UCSD-AML1 (cell line): ENCODE data around the gene DIP2A.
"Not testable (repeated sequence)": the region's sequence is repeated elsewhere in the genome, so short reads cannot be mapped to it uniquely, and the experiment has no call there.

Experiments
- DNase-seq: peaks from one replicate; lab custom pipeline; 2025; ENCODE audit not compliant: unreplicated experiment; lab: John Stamatoyannopoulos, UW

The DIP2A gene

GRCh38 chr21:46553993-46554392 lies 95.3 kb downstream of the DIP2A start:
- DNase-seq, result no peak

DNA sequence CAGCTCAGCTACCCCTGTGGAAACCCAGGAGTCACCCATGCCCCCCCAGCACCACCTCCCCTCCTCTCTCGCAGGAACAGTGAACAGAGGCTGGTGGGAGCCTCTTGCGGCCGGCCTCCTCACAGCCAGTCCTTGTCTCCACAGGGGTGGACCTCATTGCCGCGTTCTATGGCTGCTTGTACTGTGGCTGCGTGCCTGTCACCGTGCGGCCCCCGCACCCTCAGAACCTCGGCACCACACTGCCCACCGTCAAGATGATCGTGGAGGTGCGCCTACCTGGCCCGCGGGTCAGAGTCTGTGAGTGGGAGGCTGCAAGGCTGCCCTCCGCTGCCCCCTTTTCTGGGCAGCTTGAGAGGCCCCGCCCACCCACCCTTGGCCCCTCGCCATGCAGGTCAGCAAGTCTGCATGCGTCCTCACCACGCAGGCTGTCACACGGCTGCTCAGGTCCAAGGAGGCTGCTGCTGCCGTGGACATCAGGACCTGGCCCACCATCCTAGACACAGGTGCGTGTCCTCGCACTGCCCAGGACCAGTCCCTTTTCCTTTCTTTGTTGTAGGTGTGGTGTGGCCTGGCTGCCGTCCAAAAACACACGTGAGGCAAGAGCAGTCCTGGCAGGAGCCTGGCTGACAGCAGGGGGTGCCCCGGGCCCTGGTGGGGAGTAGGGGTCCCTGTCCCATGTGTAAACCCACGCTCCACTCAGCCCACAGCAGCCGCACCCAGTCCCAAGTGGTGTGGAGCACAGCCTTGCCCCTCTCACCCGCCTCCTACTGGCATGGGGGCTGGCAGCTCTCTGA lies 95.9 kb downstream of the DIP2A start:
- DNase-seq, result no peak

DNA sequence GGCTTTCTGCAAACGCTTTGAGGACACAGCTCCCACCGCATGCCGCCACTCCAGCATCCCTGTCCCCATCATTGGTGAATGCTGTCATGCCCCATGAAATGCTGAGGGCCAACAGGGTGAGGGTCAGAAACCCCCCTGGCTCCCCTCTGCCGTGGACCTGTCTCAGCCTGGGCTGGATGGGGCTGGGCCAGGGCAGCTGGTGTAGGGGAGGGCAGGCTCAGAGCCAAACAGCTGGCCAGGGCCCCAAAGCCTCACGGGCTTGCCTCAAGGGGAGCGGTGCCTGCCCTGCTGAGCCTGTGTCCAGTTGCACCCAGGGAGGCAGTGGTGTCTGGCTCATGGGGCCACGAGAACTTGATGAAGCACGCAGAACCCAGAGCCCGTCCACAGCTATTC lies 96.5 kb downstream of the DIP2A start:
- DNase-seq, result no peak

DNA sequence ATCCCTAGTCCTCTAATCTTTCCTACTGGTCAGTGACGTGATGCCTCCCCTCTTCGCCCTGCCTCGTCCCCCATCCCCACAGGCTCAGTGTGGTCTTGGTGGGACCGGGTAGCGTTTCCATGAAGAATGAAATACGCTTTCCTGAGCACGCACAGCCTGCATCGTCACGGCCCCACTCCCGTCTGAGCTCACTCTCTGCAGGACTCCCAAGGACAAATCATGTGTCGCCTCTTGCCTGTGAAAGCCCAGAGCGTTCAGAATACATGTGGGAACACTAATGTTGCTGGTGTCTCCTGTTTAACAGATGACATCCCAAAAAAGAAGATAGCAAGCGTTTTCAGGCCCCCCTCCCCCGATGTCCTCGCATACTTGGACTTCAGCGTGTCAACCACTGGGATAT lies 97.0 kb downstream of the DIP2A start:
- no peak for DNase-seq

DNA sequence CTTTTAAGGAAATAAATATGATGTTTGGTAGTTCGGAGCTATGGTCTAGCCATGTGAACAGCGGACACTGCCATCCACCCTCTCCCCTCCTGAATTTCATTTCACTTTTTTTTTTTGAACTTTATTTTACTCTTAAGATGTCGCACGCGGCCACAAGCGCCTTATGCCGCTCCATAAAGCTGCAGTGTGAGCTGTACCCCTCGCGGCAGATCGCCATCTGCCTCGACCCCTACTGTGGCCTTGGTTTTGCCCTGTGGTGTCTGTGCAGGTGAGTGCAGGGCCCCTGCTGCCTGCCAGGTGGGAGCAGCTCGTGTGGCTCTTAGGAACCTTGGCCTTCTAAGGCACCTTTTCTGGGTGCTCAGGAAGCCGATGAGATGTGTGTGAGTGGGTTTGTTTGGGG lies 98.1 kb downstream of the DIP2A start:
- DNase-seq, result no peak

- no peak for DNase-seq
Observed at GRCh38 chr21:46557469-46557868, 98.8 kb downstream of the DIP2A start.

GRCh38 chr21:46557919-46558392 lies 99.3 kb downstream of the DIP2A start:
- DNase-seq, result no peak

DNA sequence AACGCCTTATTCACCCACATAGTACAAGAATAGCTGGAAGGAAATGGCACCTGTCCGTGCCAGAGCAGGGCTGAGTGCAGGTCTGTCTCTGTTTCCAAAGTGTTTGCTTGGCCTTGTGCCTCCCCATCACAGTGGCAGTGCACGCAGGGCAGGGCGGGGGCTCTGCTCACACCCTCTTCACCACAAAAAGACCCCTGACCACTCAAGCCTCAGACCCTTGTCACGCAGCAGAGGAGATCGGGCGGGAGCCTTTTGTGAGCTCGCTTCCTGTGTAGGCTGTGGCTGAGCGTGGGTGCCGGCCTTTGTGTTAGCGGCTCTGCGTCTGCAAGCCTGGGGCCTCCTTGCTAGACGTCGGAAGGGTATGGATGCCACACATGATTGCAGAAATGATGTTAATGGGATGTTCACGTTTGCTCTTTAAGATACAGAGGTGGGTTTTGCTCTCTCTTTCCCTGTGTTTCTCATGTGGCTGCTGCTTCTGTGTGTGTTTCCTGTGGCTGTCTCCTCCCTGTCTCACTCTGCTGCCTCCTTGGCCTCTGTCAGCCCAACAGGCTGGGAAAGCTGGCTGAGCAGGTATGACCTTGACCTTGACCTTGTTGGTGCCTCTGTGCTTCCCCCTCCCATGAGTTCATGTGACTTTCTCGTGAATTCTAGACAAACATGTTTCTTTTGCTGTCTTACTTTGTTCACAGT lies 100.7 kb downstream of the DIP2A start:
- no peak for DNase-seq

DNA sequence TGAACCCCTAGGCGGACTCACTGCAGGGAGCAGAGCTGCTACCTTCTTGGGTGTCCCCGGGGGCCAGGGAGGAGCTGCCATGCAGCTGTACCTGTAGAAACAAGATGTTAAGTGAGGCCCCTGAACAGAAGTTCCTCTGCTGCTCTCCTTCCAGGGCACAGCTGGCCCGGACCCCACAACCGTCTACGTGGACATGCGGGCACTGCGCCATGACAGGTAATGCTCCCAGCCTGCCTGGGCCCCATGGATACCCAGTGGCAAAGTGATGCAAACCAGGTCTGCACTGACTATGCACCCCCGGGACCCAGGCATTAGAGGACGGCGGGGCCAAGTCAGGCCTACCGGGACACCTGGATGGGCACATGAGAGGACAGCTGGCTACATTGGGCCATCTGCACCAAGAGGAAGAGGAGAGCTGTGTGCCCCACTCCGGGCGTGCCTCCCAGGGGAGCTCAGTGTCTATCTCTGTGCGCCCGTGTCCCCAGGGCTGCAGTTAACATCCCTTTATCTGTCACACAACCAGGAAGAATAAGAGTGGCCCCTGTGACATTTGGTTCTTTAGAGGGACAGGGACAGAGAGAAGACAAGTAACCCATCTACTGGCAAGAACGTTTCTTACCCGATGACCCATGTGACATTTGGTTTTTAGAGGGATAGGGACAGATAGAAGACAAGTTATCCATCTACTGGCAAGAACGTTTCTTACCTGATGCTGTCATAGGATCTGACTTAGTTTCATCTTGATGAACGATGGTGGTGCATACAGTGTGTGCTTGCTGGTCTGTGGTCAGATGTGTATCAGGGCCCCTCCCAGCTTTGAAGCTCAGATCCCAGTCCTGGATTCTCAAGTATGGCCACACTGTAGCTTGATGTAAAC lies 102.1 kb downstream of the DIP2A start:
- DNase-seq, result no peak

DNA sequence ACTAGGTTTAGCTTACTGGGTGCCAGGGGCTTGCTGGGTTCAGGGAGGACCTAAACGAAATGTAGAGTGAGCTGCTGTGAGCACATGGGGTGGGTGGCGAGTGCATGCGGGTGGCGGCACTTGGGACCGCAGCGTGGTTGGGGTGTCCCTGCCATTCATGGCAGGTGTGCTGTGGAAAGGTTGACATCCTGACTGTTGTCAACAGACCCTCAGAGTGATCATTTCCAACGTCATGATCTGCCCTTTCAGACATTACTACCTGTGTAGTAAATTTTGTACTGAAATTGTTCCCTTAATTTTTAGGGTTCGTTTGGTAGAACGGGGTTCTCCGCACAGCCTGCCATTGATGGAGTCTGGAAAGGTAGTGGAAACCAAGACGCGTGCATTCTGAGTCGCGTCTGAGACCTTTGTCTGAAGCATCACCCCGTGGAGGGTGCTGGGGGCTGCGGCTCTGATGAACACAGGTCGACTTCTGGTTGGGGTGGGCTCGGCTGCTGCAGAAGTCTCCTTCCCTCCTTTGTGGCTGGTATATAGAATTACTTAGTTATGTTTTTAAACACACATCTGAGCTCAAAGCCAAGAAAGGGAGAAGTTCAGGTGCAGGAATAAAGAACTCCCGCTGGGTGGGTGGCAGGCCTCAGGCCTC lies 102.9 kb downstream of the DIP2A start:
- no peak for DNase-seq

GRCh38 chr21:46562472-46562871 lies 103.8 kb downstream of the DIP2A start:
- no peak for DNase-seq

DNA sequence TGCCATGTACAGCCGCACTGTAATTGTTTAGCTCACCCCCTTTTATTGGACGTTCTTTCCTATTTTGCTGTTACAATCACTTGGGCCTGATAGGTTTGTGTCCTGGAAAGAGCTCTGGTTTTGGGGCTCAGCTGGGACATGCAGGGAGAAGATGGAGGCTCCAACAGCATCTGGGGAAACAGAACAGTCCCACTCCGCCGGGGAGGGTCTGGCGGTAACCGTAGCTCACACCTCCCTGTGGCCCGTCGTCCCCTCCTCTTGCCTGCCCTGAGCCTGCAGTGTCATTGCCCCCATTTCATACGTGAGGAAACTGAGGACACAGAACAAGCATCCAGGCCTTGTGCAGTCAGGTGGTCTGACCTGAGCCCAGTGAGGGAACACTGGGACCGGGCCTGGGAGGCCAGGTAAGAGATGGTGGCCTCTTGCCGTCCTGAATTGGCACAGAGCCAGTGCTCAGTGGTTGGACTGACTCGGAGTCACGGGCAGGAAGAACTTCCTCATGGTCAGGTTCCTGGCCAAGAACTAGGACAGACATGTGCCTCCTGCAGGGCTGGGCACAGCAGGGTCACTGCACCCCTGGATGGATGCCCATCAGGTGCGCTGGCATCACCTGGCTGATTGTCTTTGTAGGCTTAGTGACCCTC lies 104.4 kb downstream of the DIP2A start:
- DNase-seq, result no peak

DNA sequence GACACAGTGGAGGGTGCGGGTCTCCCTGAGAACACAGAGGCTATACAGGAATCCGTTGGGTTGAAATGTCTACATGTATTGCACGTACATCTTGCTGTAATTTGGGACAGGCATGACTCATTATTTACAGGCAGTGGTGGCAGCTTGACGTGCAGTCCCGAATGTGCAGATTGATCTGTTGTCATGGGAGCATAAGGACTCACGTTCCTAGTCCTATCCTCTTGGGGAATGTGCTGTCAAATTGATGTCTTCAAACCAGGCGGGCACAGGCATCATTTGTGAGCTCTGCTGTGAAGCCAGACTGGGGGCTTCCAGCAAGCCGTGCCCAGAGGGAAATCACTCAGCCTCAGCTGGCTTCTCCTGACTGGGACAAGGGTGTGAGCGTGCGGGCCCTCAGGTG lies 105.7 kb downstream of the DIP2A start:
- DNase-seq, result no peak

- DNase-seq, result no peak
Observed at GRCh38 chr21:46567348-46567747, 108.7 kb downstream of the DIP2A start.

- DNase-seq, result no peak
Observed at GRCh38 chr21:46568562-46568961, 109.9 kb downstream of the DIP2A start.

- no peak for DNase-seq
Observed at GRCh38 chr21:46569081-46569480, 110.4 kb downstream of the DIP2A start.

DNA sequence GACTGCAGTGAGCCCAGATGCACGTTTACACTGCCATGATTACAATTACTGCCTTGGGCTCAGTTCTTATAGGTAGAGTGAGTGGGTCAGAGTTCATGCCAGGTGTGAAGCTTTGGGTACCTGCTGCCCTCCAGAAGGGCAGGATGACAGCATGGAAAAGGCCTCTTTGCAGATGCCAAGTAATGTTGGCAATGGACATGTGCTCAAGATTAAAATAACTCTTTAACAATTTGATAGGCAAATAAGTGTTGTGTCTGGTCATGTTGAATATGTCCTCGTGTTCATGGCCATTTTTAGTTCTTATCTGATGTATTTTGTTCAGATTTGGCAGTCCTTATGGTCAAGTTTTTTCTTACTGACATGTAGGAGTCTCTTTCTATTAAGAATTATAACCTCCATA lies 111.4 kb downstream of the DIP2A start:
- DNase-seq, result no peak

GRCh38 chr21:46570631-46571030 lies 111.9 kb downstream of the DIP2A start:
- no peak for DNase-seq

DNA sequence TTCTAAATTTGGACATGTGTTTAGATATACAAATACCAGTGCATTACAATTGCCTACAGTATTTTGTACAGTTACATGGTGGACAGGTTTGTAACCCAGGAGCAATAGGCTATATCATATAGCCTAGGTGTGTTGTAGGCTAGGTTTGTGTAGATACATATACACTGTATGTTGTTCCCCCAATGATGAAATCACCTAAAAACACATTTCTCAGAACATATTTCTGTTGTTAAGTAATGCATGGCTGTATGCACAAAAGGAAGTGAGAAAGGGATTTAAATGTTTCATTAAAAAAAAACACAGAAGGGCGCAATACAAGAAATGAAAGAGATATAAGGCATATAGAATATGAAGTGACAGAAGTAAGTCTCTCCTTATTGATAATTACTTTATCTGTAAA lies 114.2 kb downstream of the DIP2A start:
- no peak for DNase-seq

- DNase-seq, result not testable (repeated sequence)
Observed at GRCh38 chr21:46577786-46578185, 119.1 kb downstream of the DIP2A start.

GRCh38 chr21:46579394-46579793 lies 120.7 kb downstream of the DIP2A start:
- DNase-seq, result not testable (repeated sequence)
